ENCODE measurements around the gene ETDA. TPM values are rescaled to one million over a fixed set of nuclear protein-coding genes. Genes with fewer than 3 reads are reported as not detected.

ETDA gene
- polyA plus RNA-seq, 1 experiment, result not detected

DNA sequence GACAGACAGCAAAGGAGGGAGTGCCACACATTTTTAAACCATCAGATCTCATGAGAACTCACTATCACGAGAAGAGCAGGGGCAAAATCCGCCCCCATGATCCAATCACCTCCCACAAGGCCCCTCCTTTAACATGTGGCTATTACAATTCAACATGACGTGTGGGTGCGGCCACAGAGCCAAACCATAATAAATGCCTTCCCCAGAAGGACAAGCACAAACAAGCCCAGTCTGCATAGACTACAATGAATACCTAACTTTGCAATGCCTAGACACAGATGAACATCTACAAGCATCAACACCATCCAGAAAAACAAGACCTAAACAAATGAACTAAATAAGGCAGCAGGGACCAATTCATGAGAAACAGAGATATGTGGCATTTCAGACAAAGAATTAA is 12.3 kb downstream of the ETDA start:
- no peak for TF ChIP-seq CTCF (IDR thresholded peaks at IDR 0.05; ENCODE audit: insufficient read depth, low read depth, low read length)

DNA sequence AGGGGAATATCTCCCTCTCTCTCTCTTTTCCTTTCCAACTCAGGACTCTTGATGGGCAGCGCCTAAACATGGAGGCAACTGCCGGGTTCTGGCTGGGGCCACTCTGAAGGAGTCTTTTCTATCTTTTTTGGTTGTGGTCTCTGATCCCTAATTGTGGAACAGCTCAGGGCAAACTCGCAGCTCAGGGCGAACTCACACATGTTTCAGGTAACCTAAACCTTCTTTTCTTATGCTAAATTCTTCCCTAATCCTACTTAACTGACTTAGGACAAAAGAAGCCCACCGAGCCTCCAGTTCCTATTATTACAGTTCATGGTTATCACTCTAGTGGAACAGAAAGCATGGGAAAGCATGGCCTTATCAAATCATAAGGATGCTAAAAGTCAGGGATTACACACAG is 21.3 kb downstream of the ETDA start:
- CTCF ChIA-PET, result no interaction called here
- H3K36me3 ChIP-seq (ENCODE audit: control insufficient read depth, insufficient read depth, low read length), result no peaks in the 10 kb centered on the region
- H3K27me3 ChIP-seq (ENCODE audit: control insufficient read depth, insufficient read depth, low read length), result no peaks in the 10 kb centered on the region

More for the DNA sequence above, 12.3 kb downstream of the ETDA start:
- H3K27me3 ChIP-seq (ENCODE audit: control insufficient read depth, insufficient read depth, low read length), result no peaks in the 10 kb centered on the region
- ChIA-PET CTCF (no interaction called here), POLR2A (no interaction called here)
- no peak for DNase-seq (ENCODE audit: low read depth)
- H3K36me3 ChIP-seq (ENCODE audit: control insufficient read depth, insufficient read depth, low read length), result no peaks in the 10 kb centered on the region
- H3K4me3 ChIP-seq (ENCODE audit: low read depth, low read length), result no peak overlapping the region

GRCh38 chrX:135275973-135276372 is 24.1 kb downstream of the ETDA start:
- no peak for DNase-seq (ENCODE audit: low read depth)
- H3K4me3 ChIP-seq (ENCODE audit: low read depth, low read length), result no peak overlapping the region
- ChIA-PET CTCF (no interaction called here), POLR2A (no interaction called here)
- TF ChIP-seq CTCF (IDR thresholded peaks at IDR 0.05; ENCODE audit: insufficient read depth, low read depth, low read length), result no peak
- H3K27me3 ChIP-seq (ENCODE audit: control insufficient read depth, insufficient read depth, low read length), result no peaks in the 10 kb centered on the region
- no peaks in the 10 kb centered on the region for H3K36me3 ChIP-seq (ENCODE audit: control insufficient read depth, insufficient read depth, low read length)

More for the DNA sequence above, 21.3 kb downstream of the ETDA start:
- no peak for TF ChIP-seq CTCF (IDR thresholded peaks at IDR 0.05; ENCODE audit: insufficient read depth, low read depth, low read length)
- H3K4me3 ChIP-seq (ENCODE audit: low read depth, low read length), result no peak overlapping the region
- DNase-seq (ENCODE audit: low read depth), result no peak
- POLR2A ChIA-PET, result no interaction called here

- ChIA-PET CTCF (interaction anchor here (1.3 kb wide), 1 partner anchor 31 kb away, joined by 3 read pairs; no protein-coding TSS in a partner anchor), POLR2A (no interaction called here)
Observed at GRCh38 chrX:135287266-135287823, 35.5 kb downstream of the ETDA start.

More at GRCh38 chrX:135287266-135287823, 35.5 kb downstream of the ETDA start:
- Histone ChIP-seq H3K4me3 (ENCODE audit: low read depth, low read length) (no peak overlapping the region), H3K27me3 (ENCODE audit: control insufficient read depth, insufficient read depth, low read length) (no peaks in the 10 kb centered on the region), H3K36me3 (ENCODE audit: control insufficient read depth, insufficient read depth, low read length) (no peaks in the 10 kb centered on the region)
- no peak for TF ChIP-seq CTCF (IDR thresholded peaks at IDR 0.05; ENCODE audit: insufficient read depth, low read depth, low read length)
- DNase-seq (ENCODE audit: low read depth), result no peak
